Epithelial cell of esophagus (primary cell): Measurements from ENCODE around the gene CCDC197.
A peak's percentile ranks its signal among the peaks of the same experiment; 100 is the strongest.

ENCODE experiments used
- DNase-seq: peaks from one replicate; pipeline ENCODE4 v3.0.0; 2010; ENCODE audit warnings: low read depth
- H3K4me3 ChIP-seq: 2 replicates; pipeline ENCODE4 v1.5.1; 2011; ENCODE audit warnings: mild to moderate bottlenecking, low read length, control low read depth
- TF ChIP-seq, protein P1 (sequence below): IDR thresholded peaks from 2 replicates; pipeline ENCODE4 v1.5.1; 2011; ENCODE audit warnings: low read depth, mild to moderate bottlenecking, low read length, control low read depth, inconsistent platforms; ENCODE audit not compliant: insufficient read depth; ENCODE audit errors: missing control alignments

The CCDC197 gene

DNA sequence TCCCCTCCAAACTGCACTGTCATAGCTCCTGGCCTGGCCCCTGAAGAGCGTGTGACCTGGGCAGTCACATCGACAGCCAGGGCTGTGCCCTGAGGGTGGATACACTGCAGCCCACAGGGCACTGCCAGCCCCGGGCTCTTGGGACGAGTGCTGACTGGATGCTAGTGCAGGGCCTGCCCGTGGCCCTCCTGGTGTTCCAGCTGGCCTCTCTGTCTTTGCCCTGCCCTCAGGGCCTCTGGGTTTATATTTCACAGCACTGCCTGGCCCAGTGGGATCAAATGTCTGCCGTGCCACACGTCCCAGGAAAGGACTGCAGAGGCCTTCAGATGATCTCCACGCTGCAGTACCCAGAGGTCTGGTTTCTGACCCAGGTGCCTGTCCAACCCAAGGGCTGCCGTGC lies 10.1 kb upstream of the CCDC197 start:
- TF ChIP-seq, protein P1, sequence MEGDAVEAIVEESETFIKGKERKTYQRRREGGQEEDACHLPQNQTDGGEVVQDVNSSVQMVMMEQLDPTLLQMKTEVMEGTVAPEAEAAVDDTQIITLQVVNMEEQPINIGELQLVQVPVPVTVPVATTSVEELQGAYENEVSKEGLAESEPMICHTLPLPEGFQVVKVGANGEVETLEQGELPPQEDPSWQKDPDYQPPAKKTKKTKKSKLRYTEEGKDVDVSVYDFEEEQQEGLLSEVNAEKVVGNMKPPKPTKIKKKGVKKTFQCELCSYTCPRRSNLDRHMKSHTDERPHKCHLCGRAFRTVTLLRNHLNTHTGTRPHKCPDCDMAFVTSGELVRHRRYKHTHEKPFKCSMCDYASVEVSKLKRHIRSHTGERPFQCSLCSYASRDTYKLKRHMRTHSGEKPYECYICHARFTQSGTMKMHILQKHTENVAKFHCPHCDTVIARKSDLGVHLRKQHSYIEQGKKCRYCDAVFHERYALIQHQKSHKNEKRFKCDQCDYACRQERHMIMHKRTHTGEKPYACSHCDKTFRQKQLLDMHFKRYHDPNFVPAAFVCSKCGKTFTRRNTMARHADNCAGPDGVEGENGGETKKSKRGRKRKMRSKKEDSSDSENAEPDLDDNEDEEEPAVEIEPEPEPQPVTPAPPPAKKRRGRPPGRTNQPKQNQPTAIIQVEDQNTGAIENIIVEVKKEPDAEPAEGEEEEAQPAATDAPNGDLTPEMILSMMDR: no peak
- no peak overlapping the region for H3K4me3 ChIP-seq
- DNase-seq: no peak

DNA sequence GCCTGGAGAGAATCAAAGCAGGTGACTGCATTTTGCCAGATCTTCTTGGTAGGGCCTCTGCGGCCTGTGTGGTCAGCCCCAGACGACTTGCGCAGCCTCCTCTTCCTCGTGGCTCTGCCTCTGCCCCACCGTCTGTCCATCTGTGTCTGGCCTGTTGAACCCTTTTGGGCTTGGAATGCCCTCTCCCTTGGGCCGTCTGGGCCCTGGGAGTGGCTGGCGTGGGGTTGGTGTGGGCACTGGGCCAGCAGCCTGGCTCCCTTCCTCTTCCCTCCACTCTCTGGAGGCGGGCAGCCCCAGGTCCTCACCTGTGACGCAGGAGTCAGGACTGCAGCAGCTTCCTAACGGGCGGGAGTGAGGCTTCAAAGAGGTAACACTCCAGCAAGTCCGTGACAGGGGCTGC lies 9.7 kb upstream of the CCDC197 start:
- no peak overlapping the region for H3K4me3 ChIP-seq
- peak; percentile 22 for DNase-seq
- TF ChIP-seq, protein P1: no peak

DNA sequence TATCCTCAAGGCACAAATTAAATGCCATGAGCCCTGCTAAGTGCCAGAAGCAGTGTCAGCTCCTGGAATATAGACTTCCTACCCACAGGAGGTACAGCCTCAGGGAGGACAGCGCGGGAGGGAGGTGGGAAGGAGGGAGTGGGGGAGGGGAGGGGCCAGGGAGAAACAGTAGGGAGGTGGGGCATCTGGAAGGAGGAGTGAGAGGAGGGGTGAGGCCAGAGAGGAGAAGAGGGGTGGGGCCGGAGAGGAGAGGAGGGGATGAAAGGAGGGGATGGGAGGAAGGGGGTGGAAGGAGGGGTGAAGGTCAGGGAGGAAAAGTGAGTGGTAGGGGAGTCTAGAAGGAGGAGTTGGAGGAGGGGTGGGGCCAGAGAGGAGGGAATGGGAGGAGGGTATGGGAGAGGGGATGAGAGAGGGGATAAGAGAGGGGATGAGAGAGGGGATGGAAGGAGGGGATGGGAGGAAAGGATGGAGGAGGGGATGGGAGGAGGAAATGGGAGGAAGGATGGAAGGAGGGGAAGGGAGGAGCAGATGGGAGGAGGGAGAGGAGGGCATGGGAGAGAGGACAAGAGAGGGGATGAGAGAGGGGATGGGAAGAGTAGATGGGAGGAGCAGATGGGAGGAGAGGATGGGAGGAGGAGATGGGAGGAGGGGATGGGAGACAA lies 9.2 kb upstream of the CCDC197 start:
- TF ChIP-seq, protein P1: no peak
- DNase-seq: no peak
- no peak overlapping the region for H3K4me3 ChIP-seq

DNA sequence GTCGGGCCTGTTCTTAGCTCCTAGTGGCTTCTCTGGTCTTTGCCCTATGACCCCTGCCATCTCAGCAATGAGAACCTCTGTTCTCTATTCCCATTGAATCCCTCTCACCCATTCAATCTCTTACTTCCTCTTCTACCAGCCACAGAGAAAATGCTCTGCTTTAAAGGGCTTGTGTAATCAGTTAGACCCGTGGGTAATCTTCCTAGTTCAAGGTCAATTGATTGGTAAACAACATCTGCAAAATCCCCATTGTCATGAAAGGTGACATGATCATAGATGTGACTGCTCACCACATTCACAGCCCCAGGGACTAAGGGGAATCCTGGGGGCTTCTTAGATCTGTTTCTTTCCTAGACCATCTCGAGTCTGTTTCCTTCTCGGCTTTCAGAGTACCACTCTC lies 7.2 kb upstream of the CCDC197 start:
- no peak for DNase-seq
- TF ChIP-seq, protein P1: no peak
- H3K4me3 ChIP-seq: no peak overlapping the region

DNA sequence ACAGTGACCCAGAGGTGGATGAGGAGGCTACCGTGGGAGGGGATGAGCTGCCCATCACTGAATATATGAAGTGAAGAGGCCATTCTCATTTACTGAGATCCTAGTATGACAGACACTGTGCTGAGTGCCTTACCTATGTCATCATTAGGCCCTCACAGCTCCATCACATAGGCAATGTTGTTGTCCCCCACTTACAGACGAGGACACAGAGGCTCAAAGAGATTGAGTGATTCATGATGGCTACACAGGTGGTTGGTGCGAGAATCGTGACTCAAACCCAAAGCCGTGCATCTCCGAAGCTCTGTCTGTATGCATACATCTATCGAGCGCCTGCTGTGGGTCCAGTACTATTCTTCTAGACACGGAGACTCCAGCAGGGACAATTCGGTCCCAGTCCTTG lies 5.9 kb upstream of the CCDC197 start:
- DNase-seq: no peak
- TF ChIP-seq, protein P1: no peak
- H3K4me3 ChIP-seq: no peak overlapping the region

DNA sequence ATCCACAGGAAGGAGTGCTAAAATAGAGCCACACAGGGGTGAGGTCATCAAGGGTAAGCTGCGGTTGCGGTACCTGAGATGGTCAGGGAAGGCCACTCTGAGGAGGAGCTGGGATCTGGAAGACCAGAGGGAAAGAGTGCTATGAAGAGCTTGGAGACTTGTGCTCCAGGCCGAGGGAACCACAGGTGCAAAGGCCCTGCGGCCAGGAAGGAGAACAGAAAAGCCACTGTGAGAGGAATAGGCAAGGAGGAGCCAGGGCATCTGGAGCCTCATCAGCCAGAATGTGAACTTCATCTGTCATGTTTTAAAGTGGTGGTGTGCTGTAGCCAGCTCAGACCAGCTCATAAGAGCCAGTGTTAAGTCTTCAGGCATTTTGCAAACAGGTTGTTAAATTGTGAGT lies 5.5 kb upstream of the CCDC197 start:
- TF ChIP-seq, protein P1: no peak
- DNase-seq: no peak
- no peak overlapping the region for H3K4me3 ChIP-seq

DNA sequence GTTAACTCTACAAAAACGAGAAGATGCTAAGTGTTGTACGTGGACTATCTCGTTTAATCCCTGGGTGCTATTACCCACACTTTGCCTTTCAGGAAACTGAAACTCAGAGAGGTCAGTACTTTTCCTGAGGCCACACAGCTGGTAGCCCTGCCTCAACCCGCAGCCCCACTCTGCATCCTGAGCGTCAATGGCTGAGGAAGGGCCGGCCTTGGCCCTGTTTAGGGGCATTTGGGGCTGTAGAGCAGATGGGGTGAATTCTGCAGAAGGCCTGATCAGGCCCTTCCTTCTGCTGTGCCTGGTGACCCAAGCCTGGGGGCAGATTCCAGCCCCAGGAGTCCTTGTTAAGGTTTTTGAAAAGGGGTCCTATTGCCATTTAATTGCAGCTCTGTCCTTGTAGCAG lies 3.7 kb upstream of the CCDC197 start:
- TF ChIP-seq, protein P1: no peak
- no peak overlapping the region for H3K4me3 ChIP-seq
- no peak for DNase-seq
